Trophoblast cell (in vitro differentiated cells and primary cell): ENCODE data around the gene HIBCH.

Experiments
- DNase-seq, 2 donors: peaks; one replicate each; pipeline ENCODE4 v3.0.0-alpha.2; 2016
- H2AFZ ChIP-seq: 2 replicates; pipeline ENCODE4 v1.6.1; 2013; ENCODE audit warnings: low read length, moderate library complexity, mild to moderate bottlenecking; ENCODE audit not compliant: insufficient read depth, poor library complexity
- H2AK5ac ChIP-seq: 2 replicates; pipeline ENCODE4 v1.6.1; 2013; ENCODE audit warnings: mild to moderate bottlenecking, low read length
- H2BK120ac ChIP-seq: 2 replicates; pipeline ENCODE4 v1.6.1; 2013; ENCODE audit warnings: low read length, mild to moderate bottlenecking, moderate library complexity; ENCODE audit not compliant: insufficient read depth, poor library complexity
- H2BK12ac ChIP-seq: 2 replicates; pipeline ENCODE4 v1.6.1; 2013; ENCODE audit warnings: mild to moderate bottlenecking, low read length, moderate library complexity
- H2BK5ac ChIP-seq: 2 replicates; pipeline ENCODE4 v1.6.1; 2013; ENCODE audit warnings: low read length, low read depth, moderate library complexity, mild to moderate bottlenecking; ENCODE audit not compliant: poor library complexity
- H3K14ac ChIP-seq: 2 replicates; pipeline ENCODE4 v1.6.1; 2013; ENCODE audit warnings: mild to moderate bottlenecking, low read length
- H3K18ac ChIP-seq: 2 replicates; pipeline ENCODE4 v1.6.1; 2013; ENCODE audit warnings: mild to moderate bottlenecking, low read length
- H3K23ac ChIP-seq: 2 replicates; pipeline ENCODE4 v1.6.1; 2013; ENCODE audit warnings: low read length
- H3K27ac ChIP-seq: 2 replicates; pipeline ENCODE4 v1.5.1; 2013; ENCODE audit warnings: low read depth, mild to moderate bottlenecking, inconsistent platforms, low read length, moderate library complexity
- H3K27me3 ChIP-seq: 2 replicates; pipeline ENCODE4 v1.6.1; 2013; ENCODE audit warnings: inconsistent platforms, mild to moderate bottlenecking, low read length, moderate library complexity; ENCODE audit not compliant: insufficient read depth
- H3K36me3 ChIP-seq, 2 experiments: 1 replicate in 1 of 2; 2 replicates in 1 of 2; pipeline ENCODE4 v1.6.1; 2013; ENCODE audit warnings: low read length in 2 of 2, mild to moderate bottlenecking in 2 of 2, moderate library complexity in 1 of 2; ENCODE audit not compliant: insufficient read depth in 2 of 2, control insufficient read depth in 1 of 2
- H3K4ac ChIP-seq: 2 replicates; pipeline ENCODE4 v1.6.1; 2013; ENCODE audit warnings: low read depth, mild to moderate bottlenecking, low read length, moderate library complexity
- H3K4me1 ChIP-seq, 2 experiments: 1 replicate in 1 of 2; 2 replicates in 1 of 2; pipeline ENCODE4 v1.6.1; 2013; ENCODE audit warnings: low read length in 2 of 2, mild to moderate bottlenecking in 2 of 2, moderate library complexity in 1 of 2; ENCODE audit not compliant: insufficient read depth in 2 of 2, control insufficient read depth in 1 of 2
- H3K4me2 ChIP-seq: 2 replicates; pipeline ENCODE4 v1.6.1; 2013; ENCODE audit warnings: inconsistent platforms, mild to moderate bottlenecking, low read length, moderate library complexity
- H3K4me3 ChIP-seq: 2 replicates; pipeline ENCODE4 v1.5.1; 2013; ENCODE audit warnings: mild to moderate bottlenecking, low read depth, low read length, inconsistent platforms
- H3K79me1 ChIP-seq: one replicate; pipeline ENCODE4 v1.6.1; 2013; ENCODE audit warnings: low read length
- H3K79me2 ChIP-seq: 2 replicates; pipeline ENCODE4 v1.6.1; 2013; ENCODE audit warnings: low read length, mild to moderate bottlenecking; ENCODE audit not compliant: control insufficient read depth, insufficient read depth, poor library complexity
- H3K9ac ChIP-seq: 2 replicates; pipeline ENCODE4 v1.6.1; 2013; ENCODE audit warnings: mild to moderate bottlenecking, low read length
- H3K9me3 ChIP-seq: 2 replicates; pipeline ENCODE4 v1.6.1; 2013; ENCODE audit warnings: low read depth, mild to moderate bottlenecking, control low read depth, inconsistent platforms, low read length; ENCODE audit not compliant: insufficient read depth
- H4K12ac ChIP-seq: 2 replicates; pipeline ENCODE4 v1.6.1; 2013; ENCODE audit warnings: low read depth, mild to moderate bottlenecking, low read length, moderate library complexity
- H4K8ac ChIP-seq: 2 replicates; pipeline ENCODE4 v1.6.1; 2013; ENCODE audit warnings: low read depth, mild to moderate bottlenecking, low read length, moderate library complexity
- H4K91ac ChIP-seq: one replicate; pipeline ENCODE4 v1.6.1; 2013; ENCODE audit warnings: low read depth, mild to moderate bottlenecking, low read length, moderate library complexity
- WGBS: extraction: QIAGEN DNeasy Blood & Tissue Kit; methylation state at CpG from one replicate; pipeline ENCODE4 v1.1.7; 2013; ENCODE audit warnings: missing lambda C conversion rate; ENCODE audit not compliant: insufficient read length, insufficient coverage; ENCODE audit errors: extremely low coverage; 5-methylcytosine and 5-hydroxymethylcytosine counted together

HIBCH gene

GRCh38 chr2:190210471-190210870 lies 109.2 kb downstream of the HIBCH start:
- Histone ChIP-seq H3K27ac (no peak overlapping the region), H3K9me3 (no peaks in the 10 kb centered on the region), H2BK5ac (no peak overlapping the region), H3K27me3 (no peaks in the 10 kb centered on the region), H4K8ac (no peak overlapping the region), H2BK12ac (no peak overlapping the region), H3K4me2 (no peak overlapping the region), H2BK120ac (no peak overlapping the region), H3K9ac (no peak overlapping the region), H3K36me3 (no peaks in the 10 kb centered on the region), H2AFZ (no peak overlapping the region), H3K23ac (no peak overlapping the region), H3K14ac (no peak overlapping the region), H3K79me1 (no peaks in the 10 kb centered on the region), H2AK5ac (no peak overlapping the region), H4K12ac (no peak overlapping the region), H4K91ac (no peak overlapping the region), H3K18ac (no peak overlapping the region), H3K4me1 (no peaks in the 10 kb centered on the region), H3K4me3 (no peak overlapping the region), H3K4ac (no peak overlapping the region), H3K79me2 (no peaks in the 10 kb centered on the region)
- DNase-seq, result no peak
- no CpG with 5 or more reads among the region's 2 CpGs for WGBS

GRCh38 chr2:190209559-190209958 lies 110.1 kb downstream of the HIBCH start:
- no peak overlapping the region for H4K12ac ChIP-seq

GRCh38 chr2:190207930-190208329 lies 111.7 kb downstream of the HIBCH start:
- no peak overlapping the region for H4K12ac ChIP-seq
- no peak overlapping the region for H3K4me2 ChIP-seq
- DNase-seq, result no peak
- no peak overlapping the region for H3K18ac ChIP-seq
- no peak overlapping the region for H3K23ac ChIP-seq
- H3K27ac ChIP-seq, result no peak overlapping the region
- no peak overlapping the region for H2BK12ac ChIP-seq
- no peak overlapping the region for H3K4me3 ChIP-seq
- H3K4ac ChIP-seq, result no peak overlapping the region
- H4K91ac ChIP-seq, result no peak overlapping the region
- no peak overlapping the region for H4K8ac ChIP-seq
- no peak overlapping the region for H2BK5ac ChIP-seq
- H3K9me3 ChIP-seq, result no peaks in the 10 kb centered on the region
- no peak overlapping the region for H2AK5ac ChIP-seq
- H3K79me1 ChIP-seq, result no peaks in the 10 kb centered on the region
- no peaks in the 10 kb centered on the region for H3K4me1 ChIP-seq
- H3K14ac ChIP-seq, result no peak overlapping the region
- no peak overlapping the region for H2AFZ ChIP-seq
- H2BK120ac ChIP-seq, result no peak overlapping the region
- H3K36me3 ChIP-seq, result no peaks in the 10 kb centered on the region
- WGBS, result no CpG with 5 or more reads among the region's 2 CpGs
- no peaks in the 10 kb centered on the region for H3K79me2 ChIP-seq
- no peak overlapping the region for H3K9ac ChIP-seq
- H3K27me3 ChIP-seq, result no peaks in the 10 kb centered on the region

More at GRCh38 chr2:190209559-190209958, 110.1 kb downstream of the HIBCH start:
- H3K4me2 ChIP-seq, result no peak overlapping the region
- H3K4me1 ChIP-seq, result no peaks in the 10 kb centered on the region
- no peak overlapping the region for H2BK120ac ChIP-seq
- no peak overlapping the region for H2AFZ ChIP-seq
- H3K14ac ChIP-seq, result no peak overlapping the region
- no peak overlapping the region for H3K9ac ChIP-seq
- no peak overlapping the region for H4K8ac ChIP-seq
- WGBS, result no CpG with 5 or more reads among the region's 5 CpGs
- no peaks in the 10 kb centered on the region for H3K79me2 ChIP-seq
- H3K27ac ChIP-seq, result no peak overlapping the region
- DNase-seq, result no peak
- no peak overlapping the region for H2BK12ac ChIP-seq
- no peaks in the 10 kb centered on the region for H3K36me3 ChIP-seq
- no peak overlapping the region for H2AK5ac ChIP-seq
- no peak overlapping the region for H3K4ac ChIP-seq
- H2BK5ac ChIP-seq, result no peak overlapping the region
- no peak overlapping the region for H3K4me3 ChIP-seq
- no peak overlapping the region for H4K91ac ChIP-seq
- H3K23ac ChIP-seq, result no peak overlapping the region
- H3K18ac ChIP-seq, result no peak overlapping the region
- H3K27me3 ChIP-seq, result no peaks in the 10 kb centered on the region
- no peaks in the 10 kb centered on the region for H3K79me1 ChIP-seq
- H3K9me3 ChIP-seq, result no peaks in the 10 kb centered on the region

GRCh38 chr2:190205657-190206056 lies 114.0 kb downstream of the HIBCH start:
- H3K4me2 ChIP-seq, result no peak overlapping the region
- H3K79me2 ChIP-seq, result no peaks in the 10 kb centered on the region
- H3K4me3 ChIP-seq, result no peak overlapping the region
- H2BK5ac ChIP-seq, result no peak overlapping the region
- no peaks in the 10 kb centered on the region for H3K36me3 ChIP-seq
- H3K79me1 ChIP-seq, result no peaks in the 10 kb centered on the region
- H4K8ac ChIP-seq, result no peak overlapping the region
- H3K18ac ChIP-seq, result no peak overlapping the region
- no CpG with 5 or more reads among the region's 4 CpGs for WGBS
- no peak overlapping the region for H3K14ac ChIP-seq
- no peak overlapping the region for H3K23ac ChIP-seq
- no peak overlapping the region for H2AFZ ChIP-seq
- H4K12ac ChIP-seq, result no peak overlapping the region
- no peak overlapping the region for H2BK12ac ChIP-seq
- H3K9me3 ChIP-seq, result no peaks in the 10 kb centered on the region
- no peaks in the 10 kb centered on the region for H3K27me3 ChIP-seq
- H4K91ac ChIP-seq, result no peak overlapping the region
- H3K9ac ChIP-seq, result no peak overlapping the region
- no peak overlapping the region for H3K4ac ChIP-seq
- DNase-seq, result no peak
- no peak overlapping the region for H3K27ac ChIP-seq
- no peaks in the 10 kb centered on the region for H3K4me1 ChIP-seq
- H2BK120ac ChIP-seq, result no peak overlapping the region
- no peak overlapping the region for H2AK5ac ChIP-seq
